AG09319 (cell line): ENCODE data around the gene NYAP2.

ENCODE experiments used
- DNase-seq: peaks from one replicate; pipeline ENCODE4 v3.0.0-alpha.2; 2010; ENCODE audit warnings: low read depth; ENCODE audit errors: extremely low read depth
- TF ChIP-seq, protein P1 (sequence below): IDR thresholded peaks from 2 replicates; pipeline ENCODE4 v1.5.1; 2011; ENCODE audit warnings: low read depth, mild to moderate bottlenecking, inconsistent platforms, low read length, moderate library complexity

NYAP2 gene

DNA sequence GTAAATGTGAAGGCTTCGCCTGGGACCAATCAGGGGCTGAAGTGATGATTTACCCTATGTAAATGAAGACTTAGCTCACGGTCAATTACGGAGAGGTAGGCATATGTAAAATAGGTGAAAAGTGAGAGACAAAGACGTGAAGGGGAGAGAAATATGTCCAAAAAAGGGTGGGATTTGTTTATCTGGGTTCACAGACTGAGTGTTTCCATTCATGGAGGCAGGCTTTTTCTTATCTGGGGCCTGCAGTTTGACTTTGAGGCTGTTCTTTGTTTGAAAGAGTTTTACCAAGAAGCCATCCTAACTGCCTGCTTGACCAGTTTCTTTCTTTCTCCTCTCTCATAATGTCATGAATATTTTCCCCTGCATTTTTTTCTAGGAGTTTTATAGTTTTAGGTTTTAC lies 202.7 kb downstream of the NYAP2 start:
- TF ChIP-seq, protein P1, sequence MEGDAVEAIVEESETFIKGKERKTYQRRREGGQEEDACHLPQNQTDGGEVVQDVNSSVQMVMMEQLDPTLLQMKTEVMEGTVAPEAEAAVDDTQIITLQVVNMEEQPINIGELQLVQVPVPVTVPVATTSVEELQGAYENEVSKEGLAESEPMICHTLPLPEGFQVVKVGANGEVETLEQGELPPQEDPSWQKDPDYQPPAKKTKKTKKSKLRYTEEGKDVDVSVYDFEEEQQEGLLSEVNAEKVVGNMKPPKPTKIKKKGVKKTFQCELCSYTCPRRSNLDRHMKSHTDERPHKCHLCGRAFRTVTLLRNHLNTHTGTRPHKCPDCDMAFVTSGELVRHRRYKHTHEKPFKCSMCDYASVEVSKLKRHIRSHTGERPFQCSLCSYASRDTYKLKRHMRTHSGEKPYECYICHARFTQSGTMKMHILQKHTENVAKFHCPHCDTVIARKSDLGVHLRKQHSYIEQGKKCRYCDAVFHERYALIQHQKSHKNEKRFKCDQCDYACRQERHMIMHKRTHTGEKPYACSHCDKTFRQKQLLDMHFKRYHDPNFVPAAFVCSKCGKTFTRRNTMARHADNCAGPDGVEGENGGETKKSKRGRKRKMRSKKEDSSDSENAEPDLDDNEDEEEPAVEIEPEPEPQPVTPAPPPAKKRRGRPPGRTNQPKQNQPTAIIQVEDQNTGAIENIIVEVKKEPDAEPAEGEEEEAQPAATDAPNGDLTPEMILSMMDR = no peak
- DNase-seq = no peak

- TF ChIP-seq, protein P1 = no peak
- DNase-seq = no peak
These were observed 208.6 kb downstream of the NYAP2 start for GRCh38 chr2:225608136-225608535.

DNA sequence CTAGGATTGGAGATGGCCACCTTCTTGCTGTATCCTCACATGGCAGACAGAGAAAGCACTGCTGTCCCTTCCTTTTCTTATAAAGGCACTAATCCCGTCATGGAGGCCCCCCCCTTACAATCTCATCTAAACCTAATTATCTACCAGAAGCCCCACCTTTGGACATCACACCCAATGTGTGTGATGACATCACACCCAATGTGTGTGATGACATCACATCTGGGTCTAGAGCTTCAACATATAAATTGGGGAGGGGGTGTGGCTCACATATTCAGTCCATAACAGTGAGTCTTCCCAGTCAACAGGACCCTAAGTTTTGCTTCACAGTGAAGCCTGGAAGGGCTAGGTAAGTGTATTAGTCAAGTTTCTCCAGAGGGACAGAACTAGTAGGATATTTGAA lies 213.1 kb downstream of the NYAP2 start:
- TF ChIP-seq, protein P1 = no peak
- DNase-seq = no peak

GRCh38 chr2:225614915-225615314 lies 215.4 kb downstream of the NYAP2 start:
- no peak for DNase-seq
- TF ChIP-seq, protein P1 = no peak

DNA sequence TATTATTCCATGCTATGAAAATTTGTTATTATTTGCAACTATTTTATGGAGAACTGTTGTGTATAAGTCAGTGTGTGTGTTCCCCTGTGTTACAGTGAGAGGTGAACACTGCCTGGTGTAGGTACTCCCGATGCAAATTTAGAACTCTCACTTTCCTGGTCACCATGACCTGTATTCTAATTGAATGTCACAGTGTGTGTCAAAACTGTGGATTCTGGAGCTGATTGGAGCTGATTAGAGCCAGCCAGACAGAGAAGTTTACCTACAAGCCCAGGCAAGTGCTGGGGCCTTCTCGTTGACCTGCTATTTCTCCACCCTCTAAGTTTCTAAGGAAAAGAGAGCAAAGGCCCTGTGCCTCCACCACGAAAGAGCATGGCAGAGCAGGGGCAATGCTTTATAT lies 216.0 kb downstream of the NYAP2 start:
- no peak for DNase-seq
- TF ChIP-seq, protein P1 = no peak

- no peak for DNase-seq
- TF ChIP-seq, protein P1 = no peak
These were observed 216.9 kb downstream of the NYAP2 start for GRCh38 chr2:225616372-225616771.

DNA sequence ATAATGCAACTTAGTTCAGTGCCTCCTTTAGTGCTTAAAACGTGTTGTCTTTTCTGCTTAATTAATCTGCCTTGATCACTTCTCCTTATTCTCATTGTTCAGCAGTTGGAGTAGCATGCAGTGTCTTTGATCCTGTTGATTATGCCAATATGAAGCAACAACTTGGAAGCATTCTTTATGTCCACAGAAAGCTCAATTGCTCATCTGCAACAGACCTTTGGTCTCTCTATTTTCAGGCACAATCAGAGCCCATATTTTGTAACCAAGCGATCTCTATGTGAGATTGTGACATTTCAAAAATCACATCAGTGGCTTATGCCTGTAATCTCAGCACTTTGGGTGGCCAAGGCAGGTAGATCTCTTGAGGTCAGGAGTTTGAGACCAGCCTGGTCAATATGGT lies 217.3 kb downstream of the NYAP2 start:
- no peak for DNase-seq
- TF ChIP-seq, protein P1 = no peak
